Osteoblast (primary cell): ENCODE data around the gene COL8A1. TPM values are rescaled to one million over a fixed set of nuclear protein-coding genes. Genes with fewer than 3 reads are reported as not detected.

Experiments
- DNase-seq: peaks from one replicate; pipeline ENCODE4 v3.0.0; 2011; ENCODE audit warnings: low spot score, mixed read lengths; ENCODE audit not compliant: insufficient read length; ENCODE audit errors: missing footprints
- H2AFZ ChIP-seq: 2 replicates; pipeline ENCODE4 v1.6.0; 2011; ENCODE audit warnings: mild to moderate bottlenecking, low read length
- H3K27ac ChIP-seq: 2 replicates; pipeline ENCODE4 v1.5.1; 2011; ENCODE audit warnings: mild to moderate bottlenecking, low read depth, low read length, moderate library complexity
- H3K27me3 ChIP-seq: 2 replicates; pipeline ENCODE4 v1.6.0; 2012; ENCODE audit warnings: mild to moderate bottlenecking, control low read depth, inconsistent platforms, low read length, moderate library complexity; ENCODE audit not compliant: insufficient read depth
- H3K36me3 ChIP-seq: 2 replicates; pipeline ENCODE4 v1.5.1; 2011; ENCODE audit warnings: mild to moderate bottlenecking, low read length, control low read depth, moderate library complexity; ENCODE audit not compliant: insufficient read depth
- H3K4me1 ChIP-seq: 2 replicates; pipeline ENCODE4 v1.5.1; 2011; ENCODE audit warnings: mild to moderate bottlenecking, low read length, control low read depth, moderate library complexity; ENCODE audit not compliant: insufficient read depth
- H3K4me2 ChIP-seq: 2 replicates; pipeline ENCODE4 v1.6.0; 2011; ENCODE audit warnings: mild to moderate bottlenecking, low read length; ENCODE audit not compliant: insufficient read depth
- H3K4me3 ChIP-seq: fragments of 200-600 bp; sonication (generic); 3 replicates; pipeline ENCODE4 v1.5.1; 2012; ENCODE audit warnings: mild to moderate bottlenecking, low read length, inconsistent platforms; ENCODE audit not compliant: insufficient read depth
- H3K79me2 ChIP-seq: 2 replicates; pipeline ENCODE4 v1.6.0; 2012; ENCODE audit warnings: mild to moderate bottlenecking, low read length, control low read depth, inconsistent platforms; ENCODE audit not compliant: insufficient read depth
- H3K9me3 ChIP-seq: 2 replicates; pipeline ENCODE4 v1.5.1; 2011; ENCODE audit warnings: low read depth, low read length, control low read depth
- H4K20me1 ChIP-seq: 2 replicates; pipeline ENCODE4 v1.6.0; 2012; ENCODE audit warnings: mild to moderate bottlenecking, low read length, control low read depth; ENCODE audit not compliant: insufficient read depth
- total RNA-seq: library from RNA; depleted of rRNA; stranded (reverse); fragments of >200 nt; gene quantifications from 2 replicates; pipeline ENCODE4 v1.2.3, GENCODE V29; 2012
- TF ChIP-seq, protein P1 (sequence below): IDR thresholded peaks from 2 replicates; pipeline ENCODE4 v1.5.1; 2011; ENCODE audit warnings: mild to moderate bottlenecking, low read depth, low read length, moderate library complexity; ENCODE audit errors: extremely low read depth

COL8A1 gene
- total RNA-seq, 1 donor = 311 TPM

DNA sequence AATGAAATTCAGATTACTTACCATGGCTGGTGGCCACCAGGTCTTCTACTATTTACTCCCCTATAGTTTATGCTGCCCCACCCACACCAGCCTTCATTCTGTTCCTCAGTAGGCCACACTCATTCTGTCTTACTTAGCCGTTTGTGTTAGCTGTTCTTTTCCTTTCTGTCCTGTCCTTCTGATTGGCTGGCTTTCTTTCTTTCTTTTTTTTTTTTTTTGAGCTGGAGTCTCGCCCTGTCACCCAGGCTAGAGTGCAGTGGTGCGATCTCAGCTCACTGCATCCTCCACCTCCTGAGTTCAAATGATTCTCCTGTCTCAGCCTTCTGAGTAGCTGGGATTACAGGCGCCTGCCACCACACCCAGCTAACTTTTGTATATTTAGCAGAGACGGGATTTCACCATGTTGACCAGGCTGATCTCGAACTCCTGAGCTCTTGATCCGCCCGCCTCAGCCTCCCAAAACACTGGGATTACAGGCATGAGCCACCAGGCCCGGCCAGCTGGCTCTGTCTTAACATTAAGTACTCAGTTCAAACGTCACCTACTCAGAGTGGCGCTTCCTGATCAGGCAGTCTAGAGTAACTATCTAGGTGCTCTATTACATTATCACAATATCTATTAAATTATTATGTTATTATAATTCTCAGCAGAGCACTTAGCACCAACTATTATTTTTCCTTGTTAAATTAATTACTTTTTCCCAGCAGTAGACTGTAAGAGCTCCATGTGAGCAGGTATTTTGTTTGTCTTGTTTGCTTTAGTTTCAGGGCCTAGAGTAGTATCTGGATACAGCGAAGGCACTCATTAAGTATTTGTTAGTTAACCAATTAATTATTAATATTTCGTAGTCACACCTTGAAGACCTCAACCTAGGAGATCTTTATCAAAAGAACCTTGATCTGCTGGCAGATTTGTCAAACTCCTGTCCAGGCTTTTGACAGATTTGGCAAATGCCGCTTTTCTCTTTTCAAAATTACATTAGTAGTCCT, 185.6 kb downstream of the COL8A1 start:
- TF ChIP-seq, protein P1, sequence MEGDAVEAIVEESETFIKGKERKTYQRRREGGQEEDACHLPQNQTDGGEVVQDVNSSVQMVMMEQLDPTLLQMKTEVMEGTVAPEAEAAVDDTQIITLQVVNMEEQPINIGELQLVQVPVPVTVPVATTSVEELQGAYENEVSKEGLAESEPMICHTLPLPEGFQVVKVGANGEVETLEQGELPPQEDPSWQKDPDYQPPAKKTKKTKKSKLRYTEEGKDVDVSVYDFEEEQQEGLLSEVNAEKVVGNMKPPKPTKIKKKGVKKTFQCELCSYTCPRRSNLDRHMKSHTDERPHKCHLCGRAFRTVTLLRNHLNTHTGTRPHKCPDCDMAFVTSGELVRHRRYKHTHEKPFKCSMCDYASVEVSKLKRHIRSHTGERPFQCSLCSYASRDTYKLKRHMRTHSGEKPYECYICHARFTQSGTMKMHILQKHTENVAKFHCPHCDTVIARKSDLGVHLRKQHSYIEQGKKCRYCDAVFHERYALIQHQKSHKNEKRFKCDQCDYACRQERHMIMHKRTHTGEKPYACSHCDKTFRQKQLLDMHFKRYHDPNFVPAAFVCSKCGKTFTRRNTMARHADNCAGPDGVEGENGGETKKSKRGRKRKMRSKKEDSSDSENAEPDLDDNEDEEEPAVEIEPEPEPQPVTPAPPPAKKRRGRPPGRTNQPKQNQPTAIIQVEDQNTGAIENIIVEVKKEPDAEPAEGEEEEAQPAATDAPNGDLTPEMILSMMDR = no peak
- Histone ChIP-seq H3K4me1 (peaks cover 8% of the 10 kb centered on the region), H3K27ac (no peak overlapping the region), H3K79me2 (peaks cover 19% of the 10 kb centered on the region), H4K20me1 (no peaks in the 10 kb centered on the region), H3K9me3 (no peaks in the 10 kb centered on the region), H3K4me2 (no peak overlapping the region), H3K36me3 (no peaks in the 10 kb centered on the region), H3K27me3 (no peaks in the 10 kb centered on the region), H2AFZ (no peak overlapping the region), H3K4me3 (no peak overlapping the region)
- no peak for DNase-seq

DNA sequence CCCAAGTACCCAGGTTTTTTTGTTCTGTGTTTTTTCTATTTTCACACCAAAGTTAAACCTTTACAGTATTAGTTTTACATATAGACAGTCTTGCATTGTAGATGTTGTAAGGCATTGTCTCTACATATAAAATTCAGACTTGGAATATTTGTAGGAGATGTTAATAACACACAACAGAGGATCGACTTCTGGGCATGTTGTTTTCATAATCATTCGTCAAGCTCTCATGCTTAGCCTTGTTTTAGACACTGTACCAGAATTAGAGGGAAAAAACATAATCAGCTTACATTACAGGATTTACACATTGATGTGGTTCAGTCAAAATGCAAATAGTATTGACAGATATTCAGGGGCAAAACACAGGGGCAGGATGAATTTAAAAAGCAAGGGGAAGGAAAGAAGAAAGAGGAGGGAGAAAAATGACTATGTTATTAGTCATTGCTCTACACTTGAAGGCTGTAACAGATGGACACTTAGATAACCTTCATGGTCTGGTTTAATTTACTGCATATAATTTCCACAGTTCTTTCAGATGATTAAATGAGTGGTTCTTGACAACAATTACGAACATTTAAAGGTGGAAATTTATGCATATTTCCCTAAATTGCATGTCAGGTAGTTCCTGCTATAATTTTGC, 186.7 kb downstream of the COL8A1 start:
- H3K27me3 ChIP-seq = no peaks in the 10 kb centered on the region
- TF ChIP-seq, protein P1 = no peak
- no peaks in the 10 kb centered on the region for H3K9me3 ChIP-seq
- no peak overlapping the region for H2AFZ ChIP-seq
- peak overlapping the region; percentile 72 for H3K4me2 ChIP-seq
- peak overlapping the region; percentile 10 for H3K4me3 ChIP-seq
- H3K27ac ChIP-seq = no peak overlapping the region
- peaks cover 8% of the 10 kb centered on the region for H3K4me1 ChIP-seq
- H4K20me1 ChIP-seq = no peaks in the 10 kb centered on the region
- H3K79me2 ChIP-seq = peaks cover 18% of the 10 kb centered on the region
- peak; percentile 51 for DNase-seq
- H3K36me3 ChIP-seq = no peaks in the 10 kb centered on the region

DNA sequence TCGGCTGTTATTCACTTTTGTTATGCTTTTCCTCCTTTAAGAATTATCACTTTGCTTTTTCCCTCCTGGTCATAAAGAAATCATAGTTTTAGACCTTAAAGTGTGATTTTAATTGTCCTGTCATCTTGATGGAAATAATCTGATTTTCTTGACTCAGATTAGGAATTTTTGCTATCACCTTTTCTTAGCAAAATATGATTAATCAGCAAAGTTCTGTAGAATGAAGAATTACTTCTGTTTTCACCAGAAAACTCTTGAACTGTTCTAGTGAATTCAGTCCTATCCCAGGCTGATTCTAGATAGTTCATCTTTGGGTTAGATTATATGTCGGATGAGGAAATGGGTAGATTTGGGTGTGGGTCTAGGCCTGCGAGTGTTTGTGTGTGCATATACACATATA, 191.4 kb downstream of the COL8A1 start:
- Histone ChIP-seq H4K20me1 (no peaks in the 10 kb centered on the region), H2AFZ (no peak overlapping the region), H3K9me3 (no peaks in the 10 kb centered on the region), H3K79me2 (peaks cover 20% of the 10 kb centered on the region), H3K4me3 (no peak overlapping the region), H3K4me1 (peaks cover 17% of the 10 kb centered on the region), H3K27me3 (no peaks in the 10 kb centered on the region), H3K4me2 (no peak overlapping the region), H3K36me3 (no peaks in the 10 kb centered on the region), H3K27ac (no peak overlapping the region)
- no peak for DNase-seq
- TF ChIP-seq, protein P1 = no peak
